ENCODE data around the gene SSNA1. TPM values are rescaled to one million over a fixed set of nuclear protein-coding genes. Genes with fewer than 3 reads are reported as not detected.

SSNA1 gene
- total and polyA plus RNA-seq, 2 donors: 74.9 to 85.2 TPM

DNA sequence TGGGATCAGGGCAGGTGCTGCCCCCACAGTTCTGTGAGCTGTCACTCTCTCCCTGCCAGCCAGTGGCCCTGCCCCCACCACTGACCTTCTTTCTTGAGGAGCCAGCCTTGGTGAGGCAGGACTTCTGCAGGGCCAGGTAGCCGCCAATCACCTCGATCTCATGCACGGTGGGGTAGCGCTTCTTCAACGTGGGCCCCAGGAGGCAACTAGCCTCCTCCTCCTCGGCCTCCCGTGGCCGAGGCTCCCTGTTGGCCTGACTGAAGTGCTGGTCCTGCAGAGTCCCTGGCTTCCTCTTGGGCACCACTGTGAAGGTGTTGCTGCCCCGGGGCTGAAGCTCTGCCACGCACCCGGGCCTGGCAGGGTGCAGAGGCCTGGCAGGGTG lies 10.4 kb downstream of the SSNA1 start:
- no peak overlapping the region for H3K4me3 ChIP-seq (ENCODE audit: low read length in 2 of 2)
- DNase-seq (ENCODE audit: low read depth in 6 of 9, low spot score in 9 of 9): no peak
- H3K27me3 ChIP-seq (ENCODE audit: control insufficient read depth in 2 of 2, insufficient read depth in 1 of 2, low read length in 1 of 2): peaks cover 10 to 25% of the 10 kb centered on the region in 2 donors
- WGBS: 94% methylated on average over 11 of the region's 11 CpGs
- H3K27ac ChIP-seq (ENCODE audit: low read depth in 1 of 2, low read length in 1 of 2): no peak overlapping the region
- H3K9me3 ChIP-seq (ENCODE audit: control insufficient read depth in 2 of 2, insufficient read depth in 1 of 2, low read length in 1 of 2): no peaks in the 10 kb centered on the region
- peaks cover 12 to 15% of the 10 kb centered on the region in 2 donors for H3K4me1 ChIP-seq (ENCODE audit: control insufficient read depth in 2 of 2, insufficient read depth in 2 of 2, low read length in 2 of 2)
- peaks cover 0 to under 1% of the 10 kb centered on the region in 2 donors for H3K36me3 ChIP-seq (ENCODE audit: control insufficient read depth in 2 of 2, insufficient read depth in 2 of 2, low read length in 1 of 2)

DNA sequence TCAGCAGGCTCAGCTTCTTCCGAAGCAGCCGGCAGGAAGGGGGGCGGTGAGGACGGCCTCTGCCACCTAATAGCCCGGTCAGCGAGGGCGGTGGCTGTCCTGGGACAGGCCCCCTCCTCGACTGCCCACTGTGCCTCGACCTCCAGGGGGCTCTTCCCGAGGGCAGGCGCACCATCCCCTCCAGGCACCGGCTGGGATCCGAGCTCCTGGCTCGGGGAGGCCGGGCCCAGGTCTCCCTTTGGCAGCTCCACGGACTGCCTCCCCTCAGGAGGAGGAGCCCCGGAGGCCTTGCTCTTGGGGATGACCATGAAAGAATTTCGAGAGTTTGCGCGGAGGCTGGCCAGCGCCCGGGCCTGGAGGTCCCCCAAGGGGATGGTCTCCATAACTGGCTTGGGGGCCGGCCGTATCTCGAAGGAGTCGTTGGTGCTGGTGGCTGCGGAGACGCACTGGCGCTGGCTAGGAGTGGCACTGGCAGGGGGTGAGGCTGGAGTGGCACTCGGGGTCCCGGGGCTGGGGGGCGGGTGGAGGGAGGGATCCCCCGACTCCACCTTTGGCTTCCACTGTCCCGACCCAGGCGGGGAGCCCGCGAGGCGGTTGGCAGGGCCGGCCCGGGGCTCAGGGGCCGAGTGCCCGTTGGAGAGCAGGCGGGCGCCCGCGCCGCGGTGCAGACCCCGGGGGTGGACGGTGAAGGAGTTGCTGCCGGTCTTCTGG lies 11.1 kb downstream of the SSNA1 start:
- Histone ChIP-seq H3K36me3 (ENCODE audit: control insufficient read depth in 2 of 2, insufficient read depth in 2 of 2, low read length in 1 of 2) (peaks cover 0 to 4% of the 10 kb centered on the region in 2 donors), H3K4me3 (ENCODE audit: low read length in 2 of 2) (peak overlapping the region in 1 of 2 donors; percentile 75), H3K27ac (ENCODE audit: low read depth in 1 of 2, low read length in 1 of 2) (no peak overlapping the region), H3K9me3 (ENCODE audit: control insufficient read depth in 2 of 2, insufficient read depth in 1 of 2, low read length in 1 of 2) (no peaks in the 10 kb centered on the region), H3K27me3 (ENCODE audit: control insufficient read depth in 2 of 2, insufficient read depth in 1 of 2, low read length in 1 of 2) (peaks cover 10 to 25% of the 10 kb centered on the region in 2 donors), H3K4me1 (ENCODE audit: control insufficient read depth in 2 of 2, insufficient read depth in 2 of 2, low read length in 2 of 2) (peaks cover 18 to 22% of the 10 kb centered on the region in 2 donors)
- DNase-seq (ENCODE audit: low read depth in 6 of 9, low spot score in 9 of 9): no peak
- WGBS: 36% methylated on average over 51 of the region's 51 CpGs

DNA sequence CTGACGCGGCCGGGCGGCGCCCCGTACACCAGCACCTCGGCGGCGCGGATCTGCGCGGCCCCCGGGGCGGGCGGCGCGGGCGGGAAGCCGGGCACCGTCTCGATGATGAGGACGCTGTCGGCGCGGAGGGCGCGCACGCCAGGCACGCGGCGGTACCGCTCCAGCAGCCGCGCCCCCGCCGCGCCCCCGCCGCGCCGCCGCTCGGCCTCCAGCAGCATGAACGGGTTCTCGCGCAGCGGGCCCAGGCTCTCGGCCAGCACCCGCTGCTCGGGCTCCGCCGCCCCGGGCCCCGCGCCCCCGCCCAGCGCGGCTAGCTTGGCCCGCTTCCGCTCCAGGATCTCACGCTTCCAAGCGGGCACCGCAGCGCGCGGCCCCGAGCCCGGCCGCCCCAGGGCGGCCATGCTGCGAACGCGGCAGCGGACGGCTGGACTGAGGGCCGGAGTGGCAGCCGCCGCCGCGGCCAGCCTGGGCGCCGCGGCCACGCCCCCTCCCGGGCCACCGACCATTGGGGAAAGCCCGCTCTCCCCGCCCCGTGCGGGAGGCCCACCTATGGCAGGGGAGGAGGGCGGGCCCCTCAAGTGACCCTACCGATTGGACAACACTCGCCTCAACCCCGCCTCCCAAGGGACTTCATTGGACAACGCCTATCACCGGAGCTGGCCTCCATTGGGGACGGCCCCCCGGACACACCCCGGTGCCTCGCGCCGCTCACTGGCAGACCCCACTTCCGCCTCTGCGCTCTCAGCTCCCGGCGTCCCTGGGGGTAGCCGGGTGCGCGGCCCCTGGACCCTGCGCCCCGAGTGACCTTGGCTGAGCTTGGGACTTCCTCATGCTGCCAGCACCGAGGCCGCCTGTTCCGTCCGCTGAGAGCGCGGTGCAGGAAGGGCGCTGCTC lies 12.1 kb downstream of the SSNA1 start, which contains the start of gene TPRN:
Gene TPRN, minus strand, starts transcription at position 431 of the 894 bp plus-strand sequence. Its CDS starts 30 bp downstream, at position 401.
- Histone ChIP-seq H3K4me1 (ENCODE audit: control insufficient read depth in 2 of 2, insufficient read depth in 2 of 2, low read length in 2 of 2) (peaks cover 22 to 23% of the 10 kb centered on the region in 2 donors), H3K27ac (ENCODE audit: low read depth in 1 of 2, low read length in 1 of 2) (peak within 1 kb of the TSS; percentile 45 to 72), H3K36me3 (ENCODE audit: control insufficient read depth in 2 of 2, insufficient read depth in 2 of 2, low read length in 1 of 2) (peaks cover 0 to 4% of the 10 kb centered on the region in 2 donors), H3K4me3 (ENCODE audit: low read length in 2 of 2) (peak within 1 kb of the TSS; percentile 75 to 85), H3K9me3 (ENCODE audit: control insufficient read depth in 2 of 2, insufficient read depth in 1 of 2, low read length in 1 of 2) (peaks cover 0 to 5% of the 10 kb centered on the region in 2 donors), H3K27me3 (ENCODE audit: control insufficient read depth in 2 of 2, insufficient read depth in 1 of 2, low read length in 1 of 2) (peaks cover 10 to 25% of the 10 kb centered on the region in 2 donors)
- peak; percentile 90 to 99 (median 96) for DNase-seq (ENCODE audit: low read depth in 6 of 9, low spot score in 9 of 9)
- under 1% methylated on average over 118 of the region's 118 CpGs for WGBS

GRCh38 chr9:137201205-137201868 lies 12.9 kb downstream of the SSNA1 start:
- Histone ChIP-seq H3K4me3 (ENCODE audit: low read length in 2 of 2) (peak overlapping the region; percentile 75 to 85), H3K36me3 (ENCODE audit: control insufficient read depth in 2 of 2, insufficient read depth in 2 of 2, low read length in 1 of 2) (peaks cover 0 to 4% of the 10 kb centered on the region in 2 donors), H3K27me3 (ENCODE audit: control insufficient read depth in 2 of 2, insufficient read depth in 1 of 2, low read length in 1 of 2) (peaks cover 10 to 25% of the 10 kb centered on the region in 2 donors), H3K4me1 (ENCODE audit: control insufficient read depth in 2 of 2, insufficient read depth in 2 of 2, low read length in 2 of 2) (peaks cover 24 to 27% of the 10 kb centered on the region in 2 donors), H3K27ac (ENCODE audit: low read depth in 1 of 2, low read length in 1 of 2) (peak overlapping the region; percentile 45 to 72), H3K9me3 (ENCODE audit: control insufficient read depth in 2 of 2, insufficient read depth in 1 of 2, low read length in 1 of 2) (peaks cover 0 to 5% of the 10 kb centered on the region in 2 donors)
- 34% methylated on average over 23 of the region's 23 CpGs for WGBS
- no peak for DNase-seq (ENCODE audit: low read depth in 6 of 9, low spot score in 9 of 9)

- H3K4me1 ChIP-seq (ENCODE audit: control insufficient read depth in 2 of 2, insufficient read depth in 2 of 2, low read length in 2 of 2): peaks cover 30 to 35% of the 10 kb centered on the region in 2 donors
Observed at GRCh38 chr9:137202966-137203365, 14.5 kb downstream of the SSNA1 start.

DNA sequence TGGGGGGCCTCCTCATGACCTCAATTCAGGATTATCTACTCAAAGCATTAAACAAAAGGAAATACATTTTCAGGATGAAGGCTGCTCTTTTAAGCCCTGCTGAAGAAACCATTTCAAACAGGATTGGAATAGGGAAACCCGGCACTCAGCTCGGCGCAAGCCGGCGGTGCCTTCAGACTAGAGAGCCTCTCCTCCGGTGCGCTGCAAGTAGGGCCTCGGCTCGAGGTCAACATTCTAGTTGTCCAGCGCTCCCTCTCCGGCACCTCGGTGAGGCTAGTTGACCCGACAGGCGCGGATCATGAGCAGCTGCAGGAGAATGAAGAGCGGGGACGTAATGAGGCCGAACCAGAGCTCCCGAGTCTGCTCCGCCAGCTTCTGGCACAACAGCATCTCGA lies 16.3 kb downstream of the SSNA1 start:
- Histone ChIP-seq H3K27ac (ENCODE audit: low read depth in 1 of 2, low read length in 1 of 2) (no peak overlapping the region), H3K36me3 (ENCODE audit: control insufficient read depth in 2 of 2, insufficient read depth in 2 of 2, low read length in 1 of 2) (peaks cover 7 to 10% of the 10 kb centered on the region in 2 donors), H3K27me3 (ENCODE audit: control insufficient read depth in 2 of 2, insufficient read depth in 1 of 2, low read length in 1 of 2) (peaks cover 1 to 2% of the 10 kb centered on the region in 2 donors), H3K9me3 (ENCODE audit: control insufficient read depth in 2 of 2, insufficient read depth in 1 of 2, low read length in 1 of 2) (peaks cover 0 to 9% of the 10 kb centered on the region in 2 donors), H3K4me1 (ENCODE audit: control insufficient read depth in 2 of 2, insufficient read depth in 2 of 2, low read length in 2 of 2) (peaks cover 27 to 35% of the 10 kb centered on the region in 2 donors), H3K4me3 (ENCODE audit: low read length in 2 of 2) (peak overlapping the region; percentile 84 to 92)
- 24% methylated on average over 21 of the region's 21 CpGs for WGBS
- no peak for DNase-seq (ENCODE audit: low read depth in 6 of 9, low spot score in 9 of 9)

More at GRCh38 chr9:137202966-137203365, 14.5 kb downstream of the SSNA1 start:
- 96% methylated on average over 8 of the region's 8 CpGs for WGBS
- DNase-seq (ENCODE audit: low read depth in 6 of 9, low spot score in 9 of 9): no peak
- Histone ChIP-seq H3K27ac (ENCODE audit: low read depth in 1 of 2, low read length in 1 of 2) (no peak overlapping the region), H3K36me3 (ENCODE audit: control insufficient read depth in 2 of 2, insufficient read depth in 2 of 2, low read length in 1 of 2) (peaks cover 0 to 6% of the 10 kb centered on the region in 2 donors), H3K4me3 (ENCODE audit: low read length in 2 of 2) (no peak overlapping the region), H3K9me3 (ENCODE audit: control insufficient read depth in 2 of 2, insufficient read depth in 1 of 2, low read length in 1 of 2) (peaks cover 0 to 5% of the 10 kb centered on the region in 2 donors), H3K27me3 (ENCODE audit: control insufficient read depth in 2 of 2, insufficient read depth in 1 of 2, low read length in 1 of 2) (peaks cover 10 to 19% of the 10 kb centered on the region in 2 donors)

DNA sequence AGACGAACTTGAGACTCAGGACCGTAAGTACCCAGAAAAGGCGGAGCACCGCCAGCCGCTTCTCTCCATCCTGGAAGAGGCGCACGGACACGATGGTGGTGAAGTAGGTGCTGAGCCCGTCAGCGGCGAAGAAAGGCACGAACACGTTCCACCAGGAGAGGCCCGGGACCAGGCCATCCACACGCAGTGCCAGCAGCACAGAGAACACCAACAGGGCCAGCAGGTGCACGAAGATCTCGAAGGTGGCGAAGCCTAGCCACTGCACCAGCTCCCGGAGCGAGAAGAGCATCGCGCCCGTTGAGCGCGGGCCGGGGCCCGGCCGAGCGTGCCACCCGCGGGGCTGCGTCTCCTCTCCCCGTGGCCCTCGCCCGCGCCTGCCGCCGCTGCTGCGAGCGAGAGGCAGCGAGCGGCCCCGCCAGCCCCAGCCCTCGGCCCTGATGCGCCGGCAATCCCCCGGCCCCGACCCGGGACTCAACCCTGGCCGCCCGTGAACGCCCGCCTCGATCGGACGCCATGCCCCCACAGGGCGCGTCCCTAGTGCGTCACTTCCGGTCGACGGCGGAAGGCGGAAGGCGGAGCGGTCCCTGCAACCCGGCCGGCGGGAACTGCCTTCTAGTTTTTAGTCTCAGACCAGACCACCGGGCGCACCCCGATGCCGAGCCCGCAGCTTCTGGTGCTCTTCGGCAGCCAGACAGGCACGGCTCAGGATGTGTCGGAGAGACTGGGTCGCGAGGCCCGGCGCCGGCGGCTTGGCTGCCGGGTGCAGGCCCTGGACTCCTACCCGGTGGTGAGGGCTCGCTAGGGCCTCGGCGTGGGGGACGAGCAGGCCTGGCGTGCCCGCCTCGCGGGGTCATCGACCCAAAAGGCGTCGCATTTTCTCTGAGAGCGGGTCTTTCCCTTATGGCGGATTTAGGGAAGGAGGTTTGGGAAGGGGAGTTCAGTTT lies 16.9 kb downstream of the SSNA1 start, which contains the start of the genes NDOR1 and TMEM203:
Gene NDOR1, plus strand, starts transcription at position 575 of the 944 bp plus-strand sequence. Its CDS starts 78 bp downstream, at position 653.
Gene TMEM203, minus strand, starts transcription at position 523 of the 944 bp plus-strand sequence. Its CDS starts 234 bp downstream, at position 289.
- WGBS: under 1% methylated on average over 98 of the region's 98 CpGs
- peak; percentile 68 to 94 (median 86) for DNase-seq (ENCODE audit: low read depth in 6 of 9, low spot score in 9 of 9)
- H3K27me3 ChIP-seq (ENCODE audit: control insufficient read depth in 2 of 2, insufficient read depth in 1 of 2, low read length in 1 of 2): no peaks in the 10 kb centered on the region
- H3K36me3 ChIP-seq (ENCODE audit: control insufficient read depth in 2 of 2, insufficient read depth in 2 of 2, low read length in 1 of 2): peaks cover 10 to 11% of the 10 kb centered on the region in 2 donors
- H3K4me1 ChIP-seq (ENCODE audit: control insufficient read depth in 2 of 2, insufficient read depth in 2 of 2, low read length in 2 of 2): peaks cover 27 to 35% of the 10 kb centered on the region in 2 donors
- H3K9me3 ChIP-seq (ENCODE audit: control insufficient read depth in 2 of 2, insufficient read depth in 1 of 2, low read length in 1 of 2): peaks cover 0 to 9% of the 10 kb centered on the region in 2 donors
- H3K27ac ChIP-seq (ENCODE audit: low read depth in 1 of 2, low read length in 1 of 2): peak within 1 kb of the TSS; percentile 65 to 81
- H3K4me3 ChIP-seq (ENCODE audit: low read length in 2 of 2): peak within 1 kb of the TSS; percentile 84 to 92

Data from thymus (tissue), 11 donors.